Endothelial cell of umbilical vein (primary cell): ENCODE measurements around the gene RHEX.
"Not testable (repeated sequence)": the region's sequence is repeated elsewhere in the genome, so short reads cannot be mapped to it uniquely, and the experiment has no call there.

Source experiments
- EZH2 ChIP-seq: IDR thresholded peaks from 2 replicates; pipeline ENCODE4 v1.6.1; 2012; ENCODE audit warnings: borderline replicate concordance, low read depth, mild to moderate bottlenecking, moderate library complexity, low read length, inconsistent platforms; ENCODE audit not compliant: severe bottlenecking
- JUN ChIP-seq: IDR thresholded peaks from 2 replicates; pipeline ENCODE4 v1.6.1; 2011; ENCODE audit warnings: borderline replicate concordance, low read depth; ENCODE audit not compliant: insufficient read length, insufficient read depth
- POLR2A ChIP-seq: IDR thresholded peaks from 2 replicates; pipeline ENCODE4 v1.6.1; 2012; ENCODE audit warnings: low read depth, mild to moderate bottlenecking, control low read depth, low read length
- TF ChIP-seq, protein P1 (sequence below), 2 donors: IDR thresholded peaks; 1 replicate in 1 of 2; 2 replicates in 1 of 2; pipeline ENCODE4 v1.5.1; 2011; ENCODE audit warnings: low read length in 2 of 2, mild to moderate bottlenecking in 2 of 2, moderate library complexity in 2 of 2, control low read depth in 1 of 2, inconsistent platforms in 1 of 2, low read depth in 1 of 2; ENCODE audit not compliant: insufficient read depth in 1 of 2; ENCODE audit errors: extremely low read depth in 1 of 2
- TF ChIP-seq, protein P2 (sequence below): IDR thresholded peaks from 2 replicates; pipeline ENCODE4 v1.6.1; 2011; ENCODE audit not compliant: insufficient read depth, insufficient read length

DNA sequence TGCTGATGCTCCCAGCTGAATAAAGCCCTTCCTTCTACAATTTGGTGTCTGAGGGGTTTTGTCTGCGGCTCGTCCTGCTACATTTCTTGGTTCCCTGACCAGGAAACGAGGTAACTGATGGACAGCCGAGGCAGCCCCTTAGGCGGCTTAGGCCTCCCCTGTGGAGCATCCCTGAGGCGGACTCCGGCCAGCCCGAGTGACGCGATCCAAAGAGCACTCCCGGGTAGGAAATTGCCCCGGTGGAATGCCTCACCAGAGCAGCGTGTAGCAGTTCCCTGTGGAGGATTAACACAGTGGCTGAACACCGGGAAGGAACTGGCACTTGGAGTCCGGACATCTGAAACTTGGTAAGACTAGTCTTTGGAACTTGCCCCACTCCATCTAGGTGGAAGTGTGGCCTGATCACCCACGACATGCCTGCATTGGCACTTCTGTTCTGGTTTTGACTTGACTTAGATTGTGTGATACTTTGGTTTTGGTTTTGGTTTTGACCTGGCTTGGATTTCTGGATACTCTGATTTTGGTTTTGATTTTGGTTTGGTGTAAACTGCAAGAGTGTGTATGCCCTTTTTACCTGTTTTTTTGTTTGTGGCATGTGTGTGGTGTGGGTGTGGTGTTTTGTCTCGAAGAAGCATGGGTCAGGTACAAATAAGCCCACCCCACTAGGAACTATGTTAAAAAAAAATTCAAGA, at the start of gene RHEX:
- TF ChIP-seq, protein P1, sequence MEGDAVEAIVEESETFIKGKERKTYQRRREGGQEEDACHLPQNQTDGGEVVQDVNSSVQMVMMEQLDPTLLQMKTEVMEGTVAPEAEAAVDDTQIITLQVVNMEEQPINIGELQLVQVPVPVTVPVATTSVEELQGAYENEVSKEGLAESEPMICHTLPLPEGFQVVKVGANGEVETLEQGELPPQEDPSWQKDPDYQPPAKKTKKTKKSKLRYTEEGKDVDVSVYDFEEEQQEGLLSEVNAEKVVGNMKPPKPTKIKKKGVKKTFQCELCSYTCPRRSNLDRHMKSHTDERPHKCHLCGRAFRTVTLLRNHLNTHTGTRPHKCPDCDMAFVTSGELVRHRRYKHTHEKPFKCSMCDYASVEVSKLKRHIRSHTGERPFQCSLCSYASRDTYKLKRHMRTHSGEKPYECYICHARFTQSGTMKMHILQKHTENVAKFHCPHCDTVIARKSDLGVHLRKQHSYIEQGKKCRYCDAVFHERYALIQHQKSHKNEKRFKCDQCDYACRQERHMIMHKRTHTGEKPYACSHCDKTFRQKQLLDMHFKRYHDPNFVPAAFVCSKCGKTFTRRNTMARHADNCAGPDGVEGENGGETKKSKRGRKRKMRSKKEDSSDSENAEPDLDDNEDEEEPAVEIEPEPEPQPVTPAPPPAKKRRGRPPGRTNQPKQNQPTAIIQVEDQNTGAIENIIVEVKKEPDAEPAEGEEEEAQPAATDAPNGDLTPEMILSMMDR (IDR thresholded peaks at IDR 0.05; ENCODE audit: extremely low read depth in 1 of 2, insufficient read depth in 1 of 2, low read depth in 1 of 2, low read length in 2 of 2): not testable (repeated sequence)
- not testable (repeated sequence) for TF ChIP-seq POLR2A, JUN, EZH2
- TF ChIP-seq, protein P2, sequence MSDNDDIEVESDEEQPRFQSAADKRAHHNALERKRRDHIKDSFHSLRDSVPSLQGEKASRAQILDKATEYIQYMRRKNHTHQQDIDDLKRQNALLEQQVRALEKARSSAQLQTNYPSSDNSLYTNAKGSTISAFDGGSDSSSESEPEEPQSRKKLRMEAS: not testable (repeated sequence)
